ENCODE measurements around the gene ZNF474.

Gene ZNF474

DNA sequence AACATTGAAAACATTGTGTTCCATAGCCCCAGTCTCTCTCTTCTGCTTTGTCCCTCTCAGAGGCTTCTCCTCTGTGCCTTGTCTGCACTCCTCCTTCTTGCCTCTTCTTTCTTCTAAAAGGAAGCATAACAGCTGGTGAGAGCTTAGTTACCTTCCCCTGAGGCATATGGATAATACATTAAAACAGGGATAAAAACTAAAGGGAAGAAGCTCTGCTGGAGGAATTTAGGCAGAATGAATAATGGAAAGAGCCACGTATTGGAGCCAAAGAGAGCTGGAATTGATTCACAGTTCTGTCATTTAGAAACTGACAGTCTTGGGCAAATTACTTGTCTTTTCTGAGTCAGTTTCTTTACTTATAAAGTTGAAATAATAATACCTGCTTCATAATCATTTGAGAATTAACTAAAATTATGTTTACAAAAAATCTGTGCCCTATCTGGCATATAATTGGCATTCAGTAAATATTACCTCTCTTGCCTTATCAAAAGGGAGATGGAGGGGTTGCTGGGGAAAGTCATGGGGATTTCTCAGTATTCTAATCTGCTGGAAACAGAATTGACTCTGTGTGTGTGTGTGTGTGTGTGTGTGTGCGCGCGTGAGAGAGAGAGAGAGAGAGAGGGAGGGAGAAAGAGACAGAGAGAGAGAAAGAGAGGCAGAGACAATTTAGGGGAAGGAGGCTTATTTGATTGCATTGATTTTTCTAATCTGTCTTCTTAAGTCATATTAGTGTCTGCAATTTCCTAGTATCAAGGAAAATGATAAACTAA, 20.2 kb downstream of the ZNF474 start:
- H3K27ac ChIP-seq (ENCODE audit: low read depth, low read length) = peak overlapping the region; percentile 42

GRCh38 chr5:122150215-122150614, 20.9 kb downstream of the ZNF474 start:
- H3K27ac ChIP-seq (ENCODE audit: low read depth, low read length) = peak overlapping the region; percentile 42
- no peak overlapping the region for H3K9ac ChIP-seq (ENCODE audit: low read length)
- no peak overlapping the region for H3K4me3 ChIP-seq (ENCODE audit: low read length)
- H3K4me1 ChIP-seq (ENCODE audit: control insufficient read depth, insufficient read depth, low read length) = peaks cover 18% of the 10 kb centered on the region
- H3K27me3 ChIP-seq (ENCODE audit: control insufficient read depth, insufficient read depth, low read length) = no peaks in the 10 kb centered on the region
- no peaks in the 10 kb centered on the region for H3K36me3 ChIP-seq (ENCODE audit: control insufficient read depth, insufficient read depth, low read length)

More for the DNA sequence above, 20.2 kb downstream of the ZNF474 start:
- Histone ChIP-seq H3K4me1 (ENCODE audit: control insufficient read depth, insufficient read depth, low read length) (peaks cover 18% of the 10 kb centered on the region), H3K4me3 (ENCODE audit: low read length) (no peak overlapping the region), H3K27me3 (ENCODE audit: control insufficient read depth, insufficient read depth, low read length) (no peaks in the 10 kb centered on the region), H3K9ac (ENCODE audit: low read length) (no peak overlapping the region), H3K36me3 (ENCODE audit: control insufficient read depth, insufficient read depth, low read length) (no peaks in the 10 kb centered on the region)

DNA sequence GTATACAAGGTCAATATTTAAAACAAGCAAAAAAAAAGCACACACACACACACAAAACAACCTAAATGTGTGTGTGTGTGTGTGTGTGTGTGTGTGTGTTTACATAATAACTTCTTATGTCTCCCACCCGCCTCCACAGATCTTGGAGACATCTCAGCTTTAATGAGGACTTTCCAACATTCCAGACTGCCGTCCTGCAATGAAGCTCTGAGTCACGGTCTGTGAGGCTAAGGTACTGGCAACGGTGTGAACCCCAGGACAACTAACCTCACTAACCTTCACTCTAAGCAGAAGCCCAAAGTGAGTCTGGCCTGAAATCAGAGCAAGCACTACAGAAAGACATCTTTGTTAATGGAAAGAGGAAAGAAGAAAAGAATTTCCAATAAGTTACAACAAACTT, 22.3 kb downstream of the ZNF474 start:
- no peak overlapping the region for H3K9ac ChIP-seq (ENCODE audit: low read length)
- H3K27ac ChIP-seq (ENCODE audit: low read depth, low read length) = peak overlapping the region; percentile 23
- peaks cover 15% of the 10 kb centered on the region for H3K4me1 ChIP-seq (ENCODE audit: control insufficient read depth, insufficient read depth, low read length)
- no peaks in the 10 kb centered on the region for H3K36me3 ChIP-seq (ENCODE audit: control insufficient read depth, insufficient read depth, low read length)
- H3K4me3 ChIP-seq (ENCODE audit: low read length) = no peak overlapping the region
- no peaks in the 10 kb centered on the region for H3K27me3 ChIP-seq (ENCODE audit: control insufficient read depth, insufficient read depth, low read length)

- peak overlapping the region; percentile 56 for H3K27ac ChIP-seq (ENCODE audit: low read depth, low read length)
- no peaks in the 10 kb centered on the region for H3K36me3 ChIP-seq (ENCODE audit: control insufficient read depth, insufficient read depth, low read length)
- H3K4me1 ChIP-seq (ENCODE audit: control insufficient read depth, insufficient read depth, low read length) = peaks cover 15% of the 10 kb centered on the region
- H3K9ac ChIP-seq (ENCODE audit: low read length) = no peak overlapping the region
- no peaks in the 10 kb centered on the region for H3K27me3 ChIP-seq (ENCODE audit: control insufficient read depth, insufficient read depth, low read length)
- no peak overlapping the region for H3K4me3 ChIP-seq (ENCODE audit: low read length)
Measured at GRCh38 chr5:122152266-122152900, 23.0 kb downstream of the ZNF474 start.

DNA sequence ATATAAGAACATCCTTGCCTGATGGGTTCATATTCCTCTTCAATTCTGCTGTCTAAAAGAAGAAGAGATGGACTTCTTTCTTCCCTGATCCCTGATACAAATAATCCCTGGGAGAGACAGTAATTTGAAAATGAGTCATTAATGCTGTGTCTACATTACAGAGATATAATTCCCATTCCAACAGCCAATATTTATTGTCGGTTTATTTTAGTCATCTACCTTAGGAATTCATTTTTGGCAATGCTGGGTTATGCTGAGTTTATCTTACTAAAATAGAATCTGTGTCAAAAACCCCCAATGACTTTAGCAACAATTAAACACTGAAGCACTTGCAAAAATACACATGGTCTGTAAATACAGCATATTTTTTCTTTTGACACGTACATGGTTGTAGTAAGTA, 23.9 kb downstream of the ZNF474 start:
- Histone ChIP-seq H3K4me3 (ENCODE audit: low read length) (no peak overlapping the region), H3K36me3 (ENCODE audit: control insufficient read depth, insufficient read depth, low read length) (no peaks in the 10 kb centered on the region), H3K9ac (ENCODE audit: low read length) (no peak overlapping the region), H3K27ac (ENCODE audit: low read depth, low read length) (peak overlapping the region; percentile 56), H3K4me1 (ENCODE audit: control insufficient read depth, insufficient read depth, low read length) (peaks cover 11% of the 10 kb centered on the region), H3K27me3 (ENCODE audit: control insufficient read depth, insufficient read depth, low read length) (no peaks in the 10 kb centered on the region)

DNA sequence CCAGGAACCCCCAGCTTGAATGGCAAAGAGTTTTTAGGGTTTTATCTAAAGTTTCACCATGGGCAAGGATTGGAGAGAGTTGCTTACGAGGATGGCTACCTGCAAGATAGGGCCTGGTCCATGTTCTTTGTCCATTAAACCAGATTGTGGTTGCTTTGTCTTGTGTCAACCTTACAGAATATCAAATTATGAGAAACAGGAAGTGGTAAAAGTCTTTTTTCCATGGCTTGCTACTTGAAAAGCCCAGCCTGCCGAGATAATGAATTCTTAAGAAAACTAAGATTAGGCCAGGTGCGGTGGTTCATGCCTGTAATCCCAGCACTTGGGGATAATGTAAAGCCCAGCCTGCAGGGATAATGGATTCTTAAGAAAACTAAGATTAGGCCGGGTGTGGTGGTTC, 24.4 kb downstream of the ZNF474 start:
- Histone ChIP-seq H3K27me3 (ENCODE audit: control insufficient read depth, insufficient read depth, low read length) (no peaks in the 10 kb centered on the region), H3K4me3 (ENCODE audit: low read length) (no peak overlapping the region), H3K27ac (ENCODE audit: low read depth, low read length) (no peak overlapping the region)

DNA sequence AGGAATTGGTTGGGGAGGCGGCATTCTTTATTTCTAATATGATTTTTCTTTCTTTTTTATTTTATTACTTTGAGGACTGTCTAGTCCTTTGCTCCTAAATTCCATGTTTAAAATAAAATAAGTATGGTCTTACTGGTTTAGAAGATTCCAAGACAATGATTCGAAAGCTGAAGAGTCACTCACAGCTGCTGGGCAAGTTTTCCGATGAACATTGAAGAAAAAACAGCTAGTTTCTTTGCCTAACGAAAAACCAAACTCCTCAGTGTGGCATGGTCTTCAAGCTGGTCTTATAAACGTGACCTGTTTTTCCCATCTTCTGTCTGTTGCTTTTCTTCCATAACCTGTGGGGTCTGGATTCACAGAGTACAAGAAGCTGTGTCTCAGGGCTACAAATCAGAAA, 25.1 kb downstream of the ZNF474 start:
- Histone ChIP-seq H3K27me3 (ENCODE audit: control insufficient read depth, insufficient read depth, low read length) (no peaks in the 10 kb centered on the region), H3K36me3 (ENCODE audit: control insufficient read depth, insufficient read depth, low read length) (no peaks in the 10 kb centered on the region), H3K9ac (ENCODE audit: low read length) (no peak overlapping the region), H3K4me1 (ENCODE audit: control insufficient read depth, insufficient read depth, low read length) (peaks cover 11% of the 10 kb centered on the region), H3K27ac (ENCODE audit: low read depth, low read length) (no peak overlapping the region), H3K4me3 (ENCODE audit: low read length) (no peak overlapping the region)

More for the DNA sequence above, 24.4 kb downstream of the ZNF474 start:
- Histone ChIP-seq H3K4me1 (ENCODE audit: control insufficient read depth, insufficient read depth, low read length) (peaks cover 11% of the 10 kb centered on the region), H3K9ac (ENCODE audit: low read length) (no peak overlapping the region), H3K36me3 (ENCODE audit: control insufficient read depth, insufficient read depth, low read length) (no peaks in the 10 kb centered on the region)

DNA sequence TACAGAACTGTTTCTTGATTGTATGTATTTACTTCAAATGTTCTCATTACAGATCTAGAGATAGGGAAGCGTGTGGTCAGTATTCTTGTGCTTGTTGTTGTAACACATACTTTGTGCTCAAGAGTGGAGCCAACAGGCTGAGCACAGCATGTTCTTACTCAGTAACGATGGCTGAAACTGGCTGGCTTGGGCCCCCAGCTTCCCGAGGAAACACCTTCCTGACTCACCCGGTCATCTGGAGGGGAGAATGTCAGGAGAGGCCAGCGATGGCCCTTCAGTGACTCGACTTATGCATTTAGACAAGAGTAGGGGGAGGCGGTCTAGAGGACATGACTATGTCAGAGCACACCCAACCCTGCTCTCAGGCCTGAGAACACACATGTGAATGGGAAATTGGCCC, 25.6 kb downstream of the ZNF474 start:
- Histone ChIP-seq H3K9ac (ENCODE audit: low read length) (no peak overlapping the region), H3K27me3 (ENCODE audit: control insufficient read depth, insufficient read depth, low read length) (no peaks in the 10 kb centered on the region), H3K4me1 (ENCODE audit: control insufficient read depth, insufficient read depth, low read length) (peaks cover 11% of the 10 kb centered on the region), H3K27ac (ENCODE audit: low read depth, low read length) (no peak overlapping the region), H3K4me3 (ENCODE audit: low read length) (no peak overlapping the region), H3K36me3 (ENCODE audit: control insufficient read depth, insufficient read depth, low read length) (no peaks in the 10 kb centered on the region)

GRCh38 chr5:122155546-122155945, 26.2 kb downstream of the ZNF474 start:
- Histone ChIP-seq H3K27ac (ENCODE audit: low read depth, low read length) (no peak overlapping the region), H3K4me3 (ENCODE audit: low read length) (no peak overlapping the region), H3K4me1 (ENCODE audit: control insufficient read depth, insufficient read depth, low read length) (peaks cover 11% of the 10 kb centered on the region), H3K9ac (ENCODE audit: low read length) (no peak overlapping the region), H3K36me3 (ENCODE audit: control insufficient read depth, insufficient read depth, low read length) (no peaks in the 10 kb centered on the region), H3K27me3 (ENCODE audit: control insufficient read depth, insufficient read depth, low read length) (no peaks in the 10 kb centered on the region)

DNA sequence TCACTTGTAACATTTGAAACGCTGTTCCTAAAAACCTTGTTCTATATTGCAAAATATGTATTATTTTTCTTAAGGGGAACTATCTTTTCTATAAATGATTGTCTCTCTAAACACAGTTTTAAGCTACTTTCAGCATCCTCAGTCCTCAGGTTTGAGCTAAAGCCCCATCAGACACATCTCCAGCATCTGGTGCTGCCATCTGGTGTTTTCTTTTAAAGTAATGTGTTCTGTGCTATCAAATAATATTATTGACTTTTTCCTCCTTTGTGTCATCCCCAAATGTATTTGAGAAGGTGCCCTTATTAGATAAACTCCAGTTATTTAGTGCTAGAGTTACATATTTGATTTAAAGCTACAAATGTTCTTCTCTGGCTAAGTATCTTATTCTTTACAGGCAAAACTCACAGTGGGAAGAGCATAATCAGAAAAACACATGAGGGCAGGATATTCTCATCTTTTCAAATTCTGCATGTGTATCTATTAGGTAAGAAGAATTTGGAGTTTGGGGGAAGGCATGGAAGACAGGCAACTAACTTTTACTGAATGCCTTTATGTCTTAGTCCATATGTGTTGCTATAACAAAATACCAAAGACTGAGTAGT, 27.5 kb downstream of the ZNF474 start:
- Histone ChIP-seq H3K9ac (ENCODE audit: low read length) (no peak overlapping the region), H3K4me3 (ENCODE audit: low read length) (no peak overlapping the region), H3K27ac (ENCODE audit: low read depth, low read length) (no peak overlapping the region), H3K27me3 (ENCODE audit: control insufficient read depth, insufficient read depth, low read length) (no peaks in the 10 kb centered on the region), H3K4me1 (ENCODE audit: control insufficient read depth, insufficient read depth, low read length) (peaks cover 11% of the 10 kb centered on the region), H3K36me3 (ENCODE audit: control insufficient read depth, insufficient read depth, low read length) (no peaks in the 10 kb centered on the region)

DNA sequence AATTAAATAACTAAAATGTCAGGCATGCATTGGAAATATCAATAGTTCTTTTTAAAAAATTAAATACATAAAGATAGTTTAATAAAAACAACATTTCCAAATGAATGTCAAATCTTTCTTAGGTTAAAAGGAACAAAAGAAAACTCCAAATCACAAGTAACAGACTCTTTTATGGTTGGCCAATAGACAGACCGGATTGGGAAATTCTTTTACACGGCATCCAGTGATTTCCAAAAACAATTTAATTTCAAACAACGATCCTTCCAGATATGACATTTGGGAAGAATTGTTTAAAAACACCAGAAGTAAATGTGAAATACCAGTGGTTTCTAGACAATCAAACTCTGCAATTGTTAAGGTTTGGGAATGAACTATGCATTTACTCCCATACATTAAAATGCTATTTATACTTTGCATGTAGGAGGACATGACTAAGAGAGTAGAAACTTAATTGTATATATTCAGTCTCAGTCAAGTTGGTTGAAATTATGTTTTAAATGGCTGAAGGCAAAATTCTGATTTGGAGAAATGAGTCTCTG, 32.8 kb downstream of the ZNF474 start:
- no peaks in the 10 kb centered on the region for H3K27me3 ChIP-seq (ENCODE audit: control insufficient read depth, insufficient read depth, low read length)
- no peak overlapping the region for H3K27ac ChIP-seq (ENCODE audit: low read depth, low read length)

GRCh38 chr5:122163121-122164069, 34.0 kb downstream of the ZNF474 start:
- H3K27ac ChIP-seq (ENCODE audit: low read depth, low read length) = no peak overlapping the region
- peaks cover 8% of the 10 kb centered on the region for H3K4me1 ChIP-seq (ENCODE audit: control insufficient read depth, insufficient read depth, low read length)
- H3K4me3 ChIP-seq (ENCODE audit: low read length) = no peak overlapping the region
- H3K9ac ChIP-seq (ENCODE audit: low read length) = no peak overlapping the region
- H3K27me3 ChIP-seq (ENCODE audit: control insufficient read depth, insufficient read depth, low read length) = no peaks in the 10 kb centered on the region
- H3K36me3 ChIP-seq (ENCODE audit: control insufficient read depth, insufficient read depth, low read length) = no peaks in the 10 kb centered on the region

More for the DNA sequence above, 32.8 kb downstream of the ZNF474 start:
- Histone ChIP-seq H3K9ac (ENCODE audit: low read length) (no peak overlapping the region), H3K4me3 (ENCODE audit: low read length) (no peak overlapping the region), H3K36me3 (ENCODE audit: control insufficient read depth, insufficient read depth, low read length) (no peaks in the 10 kb centered on the region), H3K4me1 (ENCODE audit: control insufficient read depth, insufficient read depth, low read length) (peaks cover 8% of the 10 kb centered on the region)

Measured in rectal smooth muscle tissue (tissue), 1 donor.